Tibial artery (tissue), 4 donors: ENCODE results near the gene NLGN1.

Source experiments
- DNase-seq, 2 donors: peaks; one replicate each; pipeline ENCODE4 v3.0.0-alpha.2; 2019
- H3K27ac ChIP-seq, 2 donors: fragments of 200-600 bp; sonication (generic) in 1 of 2; 1 replicate in 1 of 2; 2 replicates in 1 of 2; pipeline ENCODE4 v1.5.1; 2018 to 2019; ENCODE audit warnings: mild to moderate bottlenecking in 1 of 2
- H3K27me3 ChIP-seq, 2 donors: fragments of 200-600 bp; sonication (generic) in 1 of 2; one replicate each; pipeline versions ENCODE4 v1.5.1 to v1.6.0; 2016 to 2019
- H3K36me3 ChIP-seq, 3 donors: fragments of 200-600 bp; sonication (generic) in 2 of 3; one replicate each; pipeline ENCODE4 v1.5.1; 2016 to 2019; ENCODE audit warnings: mild to moderate bottlenecking in 2 of 3
- H3K4me1 ChIP-seq, 4 donors: fragments of 200-600 bp; sonication (generic) in 2 of 4; 1 replicate in 3 of 4; 2 replicates in 1 of 4; pipeline ENCODE4 v1.5.1; 2016 to 2019
- H3K4me3 ChIP-seq, 2 donors: fragments of 200-600 bp; sonication (generic) in 1 of 2; 1 replicate in 1 of 2; 2 replicates in 1 of 2; pipeline ENCODE4 v1.5.1; 2018 to 2019; ENCODE audit warnings: mild to moderate bottlenecking in 2 of 2
- H3K9me3 ChIP-seq, 3 donors: fragments of 200-600 bp; sonication (generic) in 1 of 3; one replicate each; pipeline ENCODE4 v1.5.1; 2016 to 2019
- CTCF ChIP-seq, 2 experiments: fragments of 200-600 bp in 1 of 2; fragments of 450-650 bp in 1 of 2; IDR thresholded peaks; one replicate each; pipeline ENCODE4 v1.5.1; 2017 to 2019; ENCODE audit warnings: antibody characterized with exemption in 2 of 2, mild to moderate bottlenecking in 1 of 2, moderate library complexity in 1 of 2
- intact Hi-C: fragments of 100-400 bp; cut with DNase I; formaldehyde crosslinking; loops from one replicate; pipeline ENCODE4 v1.15.0; 2023; ENCODE audit warnings: low total_unique reads

Gene NLGN1

GRCh38 chr3:173857154-173857553, 459.6 kb downstream of the NLGN1 start:
- Histone ChIP-seq H3K27me3 (no peaks in the 10 kb centered on the region), H3K27ac (no peak overlapping the region), H3K4me1 (no peaks in the 10 kb centered on the region), H3K36me3 (no peaks in the 10 kb centered on the region), H3K4me3 (no peak overlapping the region), H3K9me3 (no peaks in the 10 kb centered on the region)
- TF ChIP-seq CTCF (IDR thresholded peaks at IDR 0.05): no peak
- intact Hi-C loops: no loop called here
- DNase-seq: no peak

GRCh38 chr3:173862701-173863100, 465.2 kb downstream of the NLGN1 start:
- DNase-seq: no peak
- Histone ChIP-seq H3K9me3 (no peaks in the 10 kb centered on the region), H3K36me3 (no peaks in the 10 kb centered on the region), H3K27ac (no peak overlapping the region), H3K4me1 (no peaks in the 10 kb centered on the region), H3K27me3 (no peaks in the 10 kb centered on the region), H3K4me3 (no peak overlapping the region)
- no peak for TF ChIP-seq CTCF (IDR thresholded peaks at IDR 0.05)
- intact Hi-C loops: no loop called here

- no peaks in the 10 kb centered on the region for H3K4me1 ChIP-seq
- no peaks in the 10 kb centered on the region for H3K9me3 ChIP-seq
- no peak for DNase-seq
- no peak overlapping the region for H3K4me3 ChIP-seq
- no peaks in the 10 kb centered on the region for H3K36me3 ChIP-seq
- intact Hi-C loops: no loop called here
- H3K27me3 ChIP-seq: no peaks in the 10 kb centered on the region
- no peak overlapping the region for H3K27ac ChIP-seq
- TF ChIP-seq CTCF (IDR thresholded peaks at IDR 0.05): no peak
Measured at GRCh38 chr3:173863551-173863950, 466.0 kb downstream of the NLGN1 start.

- no peak overlapping the region for H3K27ac ChIP-seq
- intact Hi-C loops: no loop called here
- H3K27me3 ChIP-seq: no peaks in the 10 kb centered on the region
- peaks cover 0 to 12% (median 0%) of the 10 kb centered on the region in 4 donors for H3K4me1 ChIP-seq
- no peak for DNase-seq
- TF ChIP-seq CTCF (IDR thresholded peaks at IDR 0.05): no peak
- H3K36me3 ChIP-seq: no peaks in the 10 kb centered on the region
- no peak overlapping the region for H3K4me3 ChIP-seq
- no peaks in the 10 kb centered on the region for H3K9me3 ChIP-seq
Measured at GRCh38 chr3:173865900-173866498, 468.5 kb downstream of the NLGN1 start.

- no peak for DNase-seq
- no peak overlapping the region for H3K27ac ChIP-seq
- no peaks in the 10 kb centered on the region for H3K27me3 ChIP-seq
- no peaks in the 10 kb centered on the region for H3K36me3 ChIP-seq
- H3K9me3 ChIP-seq: no peaks in the 10 kb centered on the region
- peaks cover 0 to 34% (median 5%) of the 10 kb centered on the region in 4 donors for H3K4me1 ChIP-seq
- intact Hi-C loops: no loop called here
- TF ChIP-seq CTCF (IDR thresholded peaks at IDR 0.05): no peak
- no peak overlapping the region for H3K4me3 ChIP-seq
Measured at GRCh38 chr3:173869766-173870165, 472.2 kb downstream of the NLGN1 start.

- Histone ChIP-seq H3K27ac (no peak overlapping the region), H3K27me3 (no peaks in the 10 kb centered on the region), H3K9me3 (no peaks in the 10 kb centered on the region), H3K4me1 (peaks cover 0 to 34% (median 5%) of the 10 kb centered on the region in 4 donors), H3K36me3 (no peaks in the 10 kb centered on the region), H3K4me3 (no peak overlapping the region)
- intact Hi-C loops: no loop called here
- no peak for TF ChIP-seq CTCF (IDR thresholded peaks at IDR 0.05)
- no peak for DNase-seq
Measured at GRCh38 chr3:173870976-173871375, 473.4 kb downstream of the NLGN1 start.
